SU-DHL-6 (cell line): ENCODE results near the gene PTCD2.

Experiments
- H2AFZ ChIP-seq: fragments of 200-600 bp; sonication (generic); 2 replicates; pipeline ENCODE4 v1.6.1; 2014; ENCODE audit warnings: low read depth, mild to moderate bottlenecking, moderate library complexity, mixed read lengths, antibody characterized with exemption, low read length; ENCODE audit not compliant: severe bottlenecking
- H3F3A ChIP-seq: fragments of 200-600 bp; shearing (Covaris generic); 2 replicates; pipeline ENCODE4 v1.6.0; 2016; ENCODE audit warnings: antibody characterized with exemption, mild to moderate bottlenecking; ENCODE audit not compliant: insufficient read depth
- H3K27ac ChIP-seq: fragments of 200-600 bp; sonication (generic); 2 replicates; pipeline ENCODE4 v1.5.1; 2016; ENCODE audit warnings: low read depth, mild to moderate bottlenecking, low read length, moderate library complexity, mixed read lengths
- H3K27me3 ChIP-seq: fragments of 200-600 bp; sonication (generic), shearing (Covaris generic); 2 replicates; pipeline ENCODE4 v1.6.0; 2014; ENCODE audit warnings: mild to moderate bottlenecking, low read length
- H3K36me3 ChIP-seq: fragments of 200-600 bp; sonication (generic); 2 replicates; pipeline ENCODE4 v1.6.1; 2014; ENCODE audit warnings: mild to moderate bottlenecking, low read length, mixed read lengths
- H3K4me2 ChIP-seq: fragments of 300-600, 200-600 bp; shearing (Covaris generic), sonication (generic); 2 replicates; pipeline ENCODE4 v1.6.0; 2014; ENCODE audit warnings: low read length, low read depth, mild to moderate bottlenecking; ENCODE audit not compliant: poor library complexity, severe bottlenecking
- H3K4me3 ChIP-seq: fragments of 200-600 bp; sonication (generic); 2 replicates; pipeline ENCODE4 v1.5.1; 2014; ENCODE audit warnings: antibody characterized with exemption, low read length, mild to moderate bottlenecking, mixed read lengths; ENCODE audit not compliant: insufficient read depth, poor library complexity, severe bottlenecking
- H3K79me2 ChIP-seq: fragments of 200-600 bp; sonication (generic); 2 replicates; pipeline ENCODE4 v1.6.1; 2014; ENCODE audit warnings: mild to moderate bottlenecking, low read length, moderate library complexity; ENCODE audit not compliant: insufficient read depth
- H3K9ac ChIP-seq: fragments of 200-600 bp; sonication (generic); 2 replicates; pipeline ENCODE4 v1.7.0; 2014; ENCODE audit warnings: mild to moderate bottlenecking, low read length
- H3K9me2 ChIP-seq: fragments of 200-600 bp; sonication (generic); replicated peaks from 2 replicates; pipeline ENCODE4 v1.6.1; 2014; ENCODE audit warnings: low read length; ENCODE audit not compliant: insufficient read depth
- H3K9me3 ChIP-seq: fragments of 200-600 bp; sonication (generic); 2 replicates; pipeline ENCODE4 v1.6.1; 2014; ENCODE audit warnings: low read length, mixed read lengths; ENCODE audit not compliant: insufficient read depth
- H4K20me1 ChIP-seq: fragments of 200-600 bp; sonication (generic); 2 replicates; pipeline ENCODE4 v1.6.1; 2014; ENCODE audit warnings: low read depth, mild to moderate bottlenecking, antibody characterized with exemption, low read length, moderate library complexity, mixed read lengths
- EZH2phosphoT487 ChIP-seq: fragments of 200-600 bp; sonication (generic), shearing (Covaris generic); conservative IDR thresholded peaks from 2 replicates; pipeline ENCODE4 v1.6.1; 2018; ENCODE audit warnings: mild to moderate bottlenecking, antibody characterized with exemption, low read length, moderate library complexity, mixed read lengths
- TF ChIP-seq, protein P1 (sequence below): fragments of 200-600 bp; sonication (generic); IDR thresholded peaks from one replicate; pipeline ENCODE4 v1.5.1; 2017; ENCODE audit warnings: antibody characterized with exemption, mild to moderate bottlenecking, low read length, moderate library complexity; ENCODE audit not compliant: insufficient read depth, poor library complexity, severe bottlenecking

Gene PTCD2

DNA sequence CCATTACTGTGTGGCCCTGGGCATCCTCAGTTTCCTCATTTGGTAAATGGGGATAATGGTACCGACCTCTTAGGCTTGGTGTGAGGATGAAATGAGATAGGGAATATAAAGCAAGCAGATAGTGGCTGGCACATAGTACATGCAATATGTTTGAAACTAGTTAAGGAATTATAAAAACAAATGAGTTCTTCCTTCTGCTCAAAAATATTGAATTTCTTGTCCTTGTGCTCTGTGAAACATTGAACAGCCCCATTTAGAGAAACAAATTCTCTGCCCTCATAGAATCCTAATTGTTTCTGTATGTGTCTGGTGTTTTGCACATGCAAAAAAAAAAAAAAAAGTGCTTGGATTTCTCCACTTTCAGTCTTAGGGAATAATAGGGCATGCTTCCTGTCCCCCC lies 39.7 kb downstream of the PTCD2 start:
- H3K9ac ChIP-seq, result no peak overlapping the region
- no peaks in the 10 kb centered on the region for H3F3A ChIP-seq
- no peaks in the 10 kb centered on the region for H3K79me2 ChIP-seq
- H4K20me1 ChIP-seq, result no peaks in the 10 kb centered on the region
- H3K4me3 ChIP-seq, result no peak overlapping the region
- H3K27me3 ChIP-seq, result no peaks in the 10 kb centered on the region
- H3K9me2 ChIP-seq, result no peaks in the 10 kb centered on the region
- H3K4me2 ChIP-seq, result no peak overlapping the region
- no peaks in the 10 kb centered on the region for H3K9me3 ChIP-seq
- TF ChIP-seq, protein P1, sequence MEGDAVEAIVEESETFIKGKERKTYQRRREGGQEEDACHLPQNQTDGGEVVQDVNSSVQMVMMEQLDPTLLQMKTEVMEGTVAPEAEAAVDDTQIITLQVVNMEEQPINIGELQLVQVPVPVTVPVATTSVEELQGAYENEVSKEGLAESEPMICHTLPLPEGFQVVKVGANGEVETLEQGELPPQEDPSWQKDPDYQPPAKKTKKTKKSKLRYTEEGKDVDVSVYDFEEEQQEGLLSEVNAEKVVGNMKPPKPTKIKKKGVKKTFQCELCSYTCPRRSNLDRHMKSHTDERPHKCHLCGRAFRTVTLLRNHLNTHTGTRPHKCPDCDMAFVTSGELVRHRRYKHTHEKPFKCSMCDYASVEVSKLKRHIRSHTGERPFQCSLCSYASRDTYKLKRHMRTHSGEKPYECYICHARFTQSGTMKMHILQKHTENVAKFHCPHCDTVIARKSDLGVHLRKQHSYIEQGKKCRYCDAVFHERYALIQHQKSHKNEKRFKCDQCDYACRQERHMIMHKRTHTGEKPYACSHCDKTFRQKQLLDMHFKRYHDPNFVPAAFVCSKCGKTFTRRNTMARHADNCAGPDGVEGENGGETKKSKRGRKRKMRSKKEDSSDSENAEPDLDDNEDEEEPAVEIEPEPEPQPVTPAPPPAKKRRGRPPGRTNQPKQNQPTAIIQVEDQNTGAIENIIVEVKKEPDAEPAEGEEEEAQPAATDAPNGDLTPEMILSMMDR, result no peak
- no peak for TF ChIP-seq EZH2phosphoT487
- no peak overlapping the region for H2AFZ ChIP-seq
- no peak overlapping the region for H3K27ac ChIP-seq
- H3K36me3 ChIP-seq, result no peaks in the 10 kb centered on the region

DNA sequence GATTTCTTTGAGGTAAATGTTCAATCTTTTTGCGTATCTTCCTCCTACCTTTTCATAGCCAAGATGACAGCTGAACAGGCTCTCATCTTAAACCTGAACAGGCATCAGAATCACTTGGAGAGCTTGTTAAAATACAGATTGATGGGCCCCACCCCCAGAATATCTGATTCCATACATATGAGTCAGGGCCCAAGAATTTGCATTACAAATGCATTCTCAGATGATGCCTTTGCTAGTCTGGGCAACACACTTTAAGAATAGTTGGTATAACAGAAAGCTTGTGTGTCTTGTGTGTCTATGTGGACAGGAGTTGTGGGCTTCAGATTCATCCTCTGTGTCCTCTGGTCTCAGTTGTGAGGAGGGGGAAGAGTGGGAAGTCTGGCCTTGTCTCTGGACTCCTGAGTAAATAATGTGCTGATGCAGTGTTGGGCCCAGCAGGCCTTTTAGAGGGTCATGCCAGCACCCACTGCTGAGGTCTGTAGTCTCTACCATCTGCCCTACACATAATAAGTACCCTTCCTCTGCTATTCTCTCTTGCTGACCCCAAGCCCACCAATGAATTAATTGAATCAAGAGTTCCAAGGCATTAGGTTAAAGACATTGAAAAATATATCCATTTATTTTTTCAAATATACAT lies 43.1 kb downstream of the PTCD2 start:
- TF ChIP-seq, protein P1, result no peak
- TF ChIP-seq EZH2phosphoT487, result no peak
- H3F3A ChIP-seq, result no peaks in the 10 kb centered on the region
- no peaks in the 10 kb centered on the region for H3K36me3 ChIP-seq
- H3K4me2 ChIP-seq, result no peak overlapping the region
- H3K27ac ChIP-seq, result no peak overlapping the region
- no peaks in the 10 kb centered on the region for H3K9me2 ChIP-seq
- no peaks in the 10 kb centered on the region for H3K79me2 ChIP-seq
- H2AFZ ChIP-seq, result no peak overlapping the region
- no peaks in the 10 kb centered on the region for H3K9me3 ChIP-seq
- H4K20me1 ChIP-seq, result no peaks in the 10 kb centered on the region
- no peak overlapping the region for H3K4me3 ChIP-seq
- H3K27me3 ChIP-seq, result no peaks in the 10 kb centered on the region
- H3K9ac ChIP-seq, result no peak overlapping the region

DNA sequence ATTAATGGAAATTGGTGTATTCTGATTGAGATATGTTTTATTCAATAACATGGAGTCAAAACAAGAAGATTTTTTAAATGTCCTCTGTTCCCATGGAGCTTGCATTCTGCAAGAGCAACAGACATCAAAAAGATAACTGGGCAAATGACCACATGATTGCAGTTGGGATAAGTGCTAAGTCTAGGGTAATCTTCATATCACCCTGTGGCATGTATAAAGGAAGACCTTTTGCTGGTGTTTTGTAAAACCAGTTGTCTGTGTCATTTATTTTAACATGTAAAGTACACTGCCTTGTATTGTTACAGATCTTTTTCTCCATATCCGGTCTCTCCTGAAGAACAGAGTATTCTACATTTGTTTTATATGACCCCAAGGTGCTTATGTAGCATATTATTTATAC lies 44.0 kb downstream of the PTCD2 start:
- Histone ChIP-seq H3K27ac (no peak overlapping the region), H3K9me3 (no peaks in the 10 kb centered on the region), H3K9me2 (no peaks in the 10 kb centered on the region), H2AFZ (no peak overlapping the region), H4K20me1 (no peaks in the 10 kb centered on the region), H3K36me3 (no peaks in the 10 kb centered on the region), H3K4me3 (no peak overlapping the region), H3F3A (no peaks in the 10 kb centered on the region), H3K79me2 (no peaks in the 10 kb centered on the region), H3K27me3 (no peaks in the 10 kb centered on the region), H3K4me2 (no peak overlapping the region), H3K9ac (no peak overlapping the region)
- TF ChIP-seq EZH2phosphoT487, result no peak
- TF ChIP-seq, protein P1, result no peak
